ENCODE data around the gene PMVK.

PMVK gene

DNA sequence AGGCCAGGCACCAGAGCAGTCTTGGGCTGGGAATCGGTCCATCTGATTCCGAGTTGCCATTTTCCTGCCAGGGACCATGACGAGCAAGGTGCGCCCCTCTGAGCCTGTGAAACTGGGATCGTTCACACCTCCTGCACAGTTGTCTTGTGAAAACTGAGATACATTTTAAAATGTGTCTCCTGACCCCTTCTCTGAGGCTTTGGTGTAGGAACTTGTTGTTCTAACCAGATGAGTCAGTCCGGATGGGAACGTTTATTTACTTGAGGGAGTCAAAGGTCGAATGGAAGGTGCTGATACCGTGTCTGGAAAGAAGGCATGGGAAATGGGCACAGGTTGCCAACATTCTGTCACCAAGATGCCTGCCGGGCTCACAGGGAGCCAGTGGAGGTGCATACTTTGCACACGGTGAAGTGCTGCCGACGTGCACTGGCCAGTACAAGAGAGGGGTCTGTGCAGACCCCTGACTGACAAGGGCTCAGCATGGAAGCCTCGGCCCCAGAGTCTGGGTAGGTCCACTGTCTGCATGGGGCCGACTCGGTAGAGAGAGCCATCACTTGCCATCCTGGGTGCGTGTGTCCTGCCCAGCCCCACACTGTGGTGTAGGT, 59.0 kb downstream of the PMVK start:
- no peak for DNase-seq (ENCODE audit: low read depth)

DNA sequence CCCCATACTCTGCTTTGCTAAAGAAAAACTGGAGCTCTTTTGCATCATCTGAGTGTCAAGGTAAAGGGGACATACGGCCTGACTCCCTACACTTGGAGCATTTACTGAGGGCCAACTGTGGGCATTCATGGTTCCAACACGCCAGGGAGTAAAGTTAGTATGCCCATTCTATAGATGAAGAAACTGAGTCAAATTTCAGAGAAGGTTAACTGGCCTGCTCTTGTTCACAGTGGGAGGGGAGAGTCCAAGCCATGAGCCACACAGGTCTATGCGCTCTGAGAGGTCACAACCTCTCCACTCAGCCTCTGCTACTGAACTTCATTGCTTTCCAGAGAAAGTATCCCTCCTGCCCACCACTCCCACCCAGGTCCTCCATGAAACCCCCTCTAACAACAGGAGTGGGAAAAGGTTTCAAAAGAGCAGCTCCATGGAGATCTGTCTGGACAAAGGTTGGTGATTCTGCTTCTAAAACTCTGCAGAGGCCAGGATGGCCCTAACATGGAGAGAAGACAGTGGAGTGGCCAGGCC, 59.6 kb downstream of the PMVK start:
- DNase-seq (ENCODE audit: low read depth): no peak
